SU-DHL-6 (cell line): Measurements from ENCODE around the gene TECTA.

Experiments used
- CTCF ChIP-seq: fragments of 200-600 bp; sonication (generic); IDR thresholded peaks from one replicate; pipeline ENCODE4 v1.5.1; 2017; ENCODE audit warnings: antibody characterized with exemption, mild to moderate bottlenecking, low read length, moderate library complexity; ENCODE audit not compliant: insufficient read depth, poor library complexity, severe bottlenecking
- EZH2phosphoT487 ChIP-seq: fragments of 200-600 bp; sonication (generic), shearing (Covaris generic); conservative IDR thresholded peaks from 2 replicates; pipeline ENCODE4 v1.6.1; 2018; ENCODE audit warnings: mild to moderate bottlenecking, antibody characterized with exemption, low read length, moderate library complexity, mixed read lengths

GRCh38 chr11:121104312-121104762 is 3.3 kb downstream of the TECTA start:
- peak; percentile 21 for TF ChIP-seq CTCF
- TF ChIP-seq EZH2phosphoT487: no peak
